Adrenal gland (tissue), 12 donors: ENCODE data around the gene CACNA1B. TPM values are rescaled to one million over a fixed set of nuclear protein-coding genes. Genes with fewer than 3 reads are reported as not detected.

ENCODE experiments used
- DNase-seq, 7 donors: peaks; one replicate each; pipeline ENCODE4 v3.0.0-alpha.2; 2019 to 2020
- H3K27ac ChIP-seq, 5 donors: fragments of 200-600 bp; sonication (generic) in 4 of 5; 1 replicate in 3 of 5; 2 replicates in 2 of 5; pipeline versions ENCODE4 v1.5.1 to v1.8.0; 2016 to 2020; ENCODE audit warnings: mild to moderate bottlenecking in 1 of 5
- H3K27me3 ChIP-seq: fragments of 200-600 bp; 2 replicates; pipeline ENCODE4 v1.8.0; 2021
- H3K36me3 ChIP-seq, 2 donors: fragments of 200-600 bp; replicated peaks in 1 of 2; 1 replicate in 1 of 2; 2 replicates in 1 of 2; pipeline versions ENCODE4 v1.5.1 to v1.8.0; 2018 to 2022
- H3K4me1 ChIP-seq, 2 donors: fragments of 200-600 bp; replicated peaks in 1 of 2; 1 replicate in 1 of 2; 2 replicates in 1 of 2; pipeline versions ENCODE4 v1.5.1 to v1.8.0; 2018 to 2021
- H3K4me3 ChIP-seq, 4 donors: fragments of 200-600 bp; sonication (generic) in 3 of 4; one replicate each; pipeline ENCODE4 v1.5.1; 2016 to 2018
- H3K9me3 ChIP-seq, 3 donors: fragments of 200-600 bp; sonication (generic) in 1 of 3; replicated peaks in 1 of 3; 1 replicate in 2 of 3; 2 replicates in 1 of 3; pipeline versions ENCODE4 v1.5.1 to v1.8.0; 2016 to 2021
- POLR2A ChIP-seq, 2 donors: fragments of 450-650 bp; IDR thresholded peaks; one replicate each; pipeline ENCODE4 v1.6.1; 2017; ENCODE audit warnings: antibody characterized with exemption in 2 of 2, mild to moderate bottlenecking in 2 of 2, moderate library complexity in 1 of 2
- WGBS, 4 donors: extraction: QIAGEN DNeasy Blood & Tissue Kit in 2 of 4; methylation state at CpG; one replicate each; pipeline versions ENCODE4 v1.1.5 to v1.1.7; 2013 to 2017; 5-methylcytosine and 5-hydroxymethylcytosine counted together
- intact Hi-C, 2 donors: fragments of 100-400 bp; cut with DNase I; formaldehyde crosslinking; loops; one replicate each; pipeline versions ENCODE4 v1.14.1 to v1.15.0; 2022 to 2023
- polyA plus RNA-seq, 3 donors: library from polyadenylated mRNA; stranded (reverse); fragments of 200-250 nt in 2 of 3; fragments of 350-450 nt in 1 of 3; fragmentation: Illumina TruSeq in 1 of 3; extraction: RNeasy Lipid Tissue Mini Kit (QIAGEN cat#74804) in 1 of 3; gene quantifications; one replicate each; pipeline ENCODE4 v1.2.3, GENCODE V29; 2013 to 2014
- total RNA-seq, 9 donors: library from RNA; depleted of rRNA in 4 of 9; stranded (reverse); fragments of >200 nt in 4 of 9; fragments of 120-200 nt in 1 of 9; fragmentation: NEBNext Ultra II Directional in 1 of 9; extraction: Animal tissue kit (Norgen Biotek cat#: 25700) in 1 of 9; gene quantifications; one replicate each; pipeline versions ENCODE4 v1.1.0 to v1.2.4, GENCODE V29; 2013 to 2023
- TF ChIP-seq, protein P1 (sequence below), 6 experiments: fragments of 450-650 bp in 4 of 6; fragments of 200-600 bp in 2 of 6; sonication (generic) in 1 of 6; IDR thresholded peaks; 1 replicate in 5 of 6; 2 replicates in 1 of 6; pipeline versions ENCODE4 v1.5.1 to v1.8.0; 2016 to 2021; ENCODE audit warnings: antibody characterized with exemption in 6 of 6, mild to moderate bottlenecking in 2 of 6, moderate library complexity in 1 of 6
- donor health status: healthy with polysubstance abuse.
- donor health status: Bipolar disorder and iron deficiency.
- donor health status: DM: yes; HTN: yes; CAD: no.
- donor health status: DM: no; HTN: no; CAD: no.
- donor health status: DM: no; HTN: no; CAD: no.
- donor health status: DM: yes; HTN: yes; CAD: no.

CACNA1B gene
- total and polyA plus RNA-seq, 12 donors = 0.04 to 4.9 (median 1.1) TPM; not detected in 1

GRCh38 chr9:137969008-137969407 lies 91.4 kb downstream of the CACNA1B start:
- TF ChIP-seq, protein P1, sequence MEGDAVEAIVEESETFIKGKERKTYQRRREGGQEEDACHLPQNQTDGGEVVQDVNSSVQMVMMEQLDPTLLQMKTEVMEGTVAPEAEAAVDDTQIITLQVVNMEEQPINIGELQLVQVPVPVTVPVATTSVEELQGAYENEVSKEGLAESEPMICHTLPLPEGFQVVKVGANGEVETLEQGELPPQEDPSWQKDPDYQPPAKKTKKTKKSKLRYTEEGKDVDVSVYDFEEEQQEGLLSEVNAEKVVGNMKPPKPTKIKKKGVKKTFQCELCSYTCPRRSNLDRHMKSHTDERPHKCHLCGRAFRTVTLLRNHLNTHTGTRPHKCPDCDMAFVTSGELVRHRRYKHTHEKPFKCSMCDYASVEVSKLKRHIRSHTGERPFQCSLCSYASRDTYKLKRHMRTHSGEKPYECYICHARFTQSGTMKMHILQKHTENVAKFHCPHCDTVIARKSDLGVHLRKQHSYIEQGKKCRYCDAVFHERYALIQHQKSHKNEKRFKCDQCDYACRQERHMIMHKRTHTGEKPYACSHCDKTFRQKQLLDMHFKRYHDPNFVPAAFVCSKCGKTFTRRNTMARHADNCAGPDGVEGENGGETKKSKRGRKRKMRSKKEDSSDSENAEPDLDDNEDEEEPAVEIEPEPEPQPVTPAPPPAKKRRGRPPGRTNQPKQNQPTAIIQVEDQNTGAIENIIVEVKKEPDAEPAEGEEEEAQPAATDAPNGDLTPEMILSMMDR (IDR thresholded peaks at IDR 0.05) = no peak
- TF ChIP-seq POLR2A (IDR thresholded peaks at IDR 0.05) = no peak
- intact Hi-C loops = no loop called here
- no peaks in the 10 kb centered on the region for H3K9me3 ChIP-seq
- no peaks in the 10 kb centered on the region for H3K27me3 ChIP-seq
- no peak overlapping the region for H3K27ac ChIP-seq
- DNase-seq = peak in 2 of 7 donors; percentile 5 to 21
- no peaks in the 10 kb centered on the region for H3K36me3 ChIP-seq
- H3K4me3 ChIP-seq = no peak overlapping the region
- H3K4me1 ChIP-seq = no peaks in the 10 kb centered on the region
- WGBS, 4 donors = 75 to 89% (median 84%) methylated on average over 3 to 8 of the region's 8 CpGs

GRCh38 chr9:137969685-137970084 lies 92.1 kb downstream of the CACNA1B start:
- Histone ChIP-seq H3K27ac (no peak overlapping the region), H3K9me3 (no peaks in the 10 kb centered on the region), H3K27me3 (no peaks in the 10 kb centered on the region), H3K36me3 (no peaks in the 10 kb centered on the region), H3K4me3 (no peak overlapping the region), H3K4me1 (no peaks in the 10 kb centered on the region)
- WGBS, 4 donors = 69 to 85% (median 76%) methylated on average over 3 of the region's 3 CpGs
- intact Hi-C loops = no loop called here
- TF ChIP-seq POLR2A (IDR thresholded peaks at IDR 0.05) = no peak
- TF ChIP-seq, protein P1 (IDR thresholded peaks at IDR 0.05) = no peak
- DNase-seq = peak in 2 of 7 donors; percentile 3 to 24

DNA sequence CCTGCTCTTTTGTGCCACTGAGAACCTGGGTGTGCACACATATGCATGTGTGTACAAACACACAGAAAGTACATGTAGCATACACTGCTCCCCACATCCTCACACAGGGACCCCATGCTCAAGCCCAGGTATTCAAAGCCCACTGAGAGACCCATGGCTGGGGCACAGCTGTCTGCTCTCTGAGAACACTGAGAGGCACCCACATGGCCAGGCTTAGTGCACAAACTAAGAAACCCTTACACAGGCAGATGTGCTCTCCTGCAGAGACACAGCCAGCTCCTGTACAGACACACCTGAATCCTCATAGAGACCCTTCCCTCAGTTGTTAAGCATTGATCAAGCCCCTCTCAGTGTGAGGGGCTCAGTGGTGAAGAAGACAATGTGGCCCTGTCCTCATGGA lies 92.5 kb downstream of the CACNA1B start:
- H3K27me3 ChIP-seq = no peaks in the 10 kb centered on the region
- no peak overlapping the region for H3K27ac ChIP-seq
- no peaks in the 10 kb centered on the region for H3K4me1 ChIP-seq
- intact Hi-C loops = no loop called here
- TF ChIP-seq, protein P1 (IDR thresholded peaks at IDR 0.05) = no peak
- TF ChIP-seq POLR2A (IDR thresholded peaks at IDR 0.05) = no peak
- H3K36me3 ChIP-seq = no peaks in the 10 kb centered on the region
- H3K4me3 ChIP-seq = no peak overlapping the region
- no peaks in the 10 kb centered on the region for H3K9me3 ChIP-seq
- DNase-seq = peak in 1 of 7 donors; percentile 23

GRCh38 chr9:137970686-137971476 lies 93.3 kb downstream of the CACNA1B start:
- Histone ChIP-seq H3K36me3 (no peaks in the 10 kb centered on the region), H3K27me3 (no peaks in the 10 kb centered on the region), H3K4me1 (no peaks in the 10 kb centered on the region), H3K9me3 (no peaks in the 10 kb centered on the region), H3K27ac (no peak overlapping the region), H3K4me3 (no peak overlapping the region)
- TF ChIP-seq, protein P1 (IDR thresholded peaks at IDR 0.05) = no peak
- no peak for TF ChIP-seq POLR2A (IDR thresholded peaks at IDR 0.05)
- 74 to 87% (median 82%) methylated on average over 11 to 18 of the region's 18 CpGs for WGBS, 4 donors
- intact Hi-C loops = no loop called here
- peak in 2 of 7 donors; percentile 9 to 39 for DNase-seq
